GM04504 (cell line): Measurements from ENCODE around the gene NOXO1.
"Not testable (repeated sequence)": the region's sequence is repeated elsewhere in the genome, so short reads cannot be mapped to it uniquely, and the experiment has no call there.

Experiments
- DNase-seq: peaks from one replicate; pipeline ENCODE4 v3.0.0-alpha.2; 2012; ENCODE audit warnings: low read depth

The NOXO1 gene

GRCh38 chr16:1962161-1963153, 18.8 kb downstream of the NOXO1 start:
- not testable (repeated sequence) for DNase-seq

GRCh38 chr16:1961651-1962067, 19.6 kb downstream of the NOXO1 start:
- DNase-seq: no peak

- DNase-seq: no peak
Measured at GRCh38 chr16:1960665-1961630, 20.3 kb downstream of the NOXO1 start.

GRCh38 chr16:1959269-1960039, 21.8 kb downstream of the NOXO1 start, which contains the start of gene NDUFB10:
TSS of gene NDUFB10 (plus strand) at chr16:1959538. CDS start at chr16:1959625, 87 bp downstream.
- peak; percentile 79 for DNase-seq

- DNase-seq: no peak
Measured at GRCh38 chr16:1958715-1959268, 22.5 kb downstream of the NOXO1 start.

GRCh38 chr16:1958143-1958491, 23.2 kb downstream of the NOXO1 start:
- not testable (repeated sequence) for DNase-seq

GRCh38 chr16:1957434-1958142, 23.7 kb downstream of the NOXO1 start:
- DNase-seq: not testable (repeated sequence)

GRCh38 chr16:1953734-1954133, 27.5 kb downstream of the NOXO1 start:
- DNase-seq: no peak

GRCh38 chr16:1950559-1950958, 30.7 kb downstream of the NOXO1 start:
- DNase-seq: no peak

- DNase-seq: no peak
Measured at GRCh38 chr16:1950047-1950446, 31.2 kb downstream of the NOXO1 start.

- DNase-seq: no peak
Measured at GRCh38 chr16:1949507-1949906, 31.8 kb downstream of the NOXO1 start.

GRCh38 chr16:1947369-1947670, 33.9 kb downstream of the NOXO1 start:
- DNase-seq: no peak

GRCh38 chr16:1946495-1947368, 34.5 kb downstream of the NOXO1 start:
- DNase-seq: no peak

GRCh38 chr16:1945559-1946391, 35.5 kb downstream of the NOXO1 start:
- no peak for DNase-seq

GRCh38 chr16:1944612-1945199, 36.6 kb downstream of the NOXO1 start:
- no peak for DNase-seq

GRCh38 chr16:1942810-1943726, 38.2 kb downstream of the NOXO1 start, which contains the start of gene MSRB1:
TSS of gene MSRB1 (minus strand) at chr16:1943199. CDS start at chr16:1943156, 43 bp downstream.
- DNase-seq: peak; percentile 96
